Trophoblast cell (in vitro differentiated cells and primary cell): ENCODE measurements around the gene TACSTD2.
"Not testable (repeated sequence)": the region's sequence is repeated elsewhere in the genome, so short reads cannot be mapped to it uniquely, and the experiment has no call there.

Source experiments
- DNase-seq, 2 donors: peaks; one replicate each; pipeline ENCODE4 v3.0.0-alpha.2; 2016
- H2AFZ ChIP-seq: 2 replicates; pipeline ENCODE4 v1.6.1; 2013; ENCODE audit warnings: low read length, moderate library complexity, mild to moderate bottlenecking; ENCODE audit not compliant: insufficient read depth, poor library complexity
- H2AK5ac ChIP-seq: 2 replicates; pipeline ENCODE4 v1.6.1; 2013; ENCODE audit warnings: mild to moderate bottlenecking, low read length
- H2BK120ac ChIP-seq: 2 replicates; pipeline ENCODE4 v1.6.1; 2013; ENCODE audit warnings: low read length, mild to moderate bottlenecking, moderate library complexity; ENCODE audit not compliant: insufficient read depth, poor library complexity
- H2BK12ac ChIP-seq: 2 replicates; pipeline ENCODE4 v1.6.1; 2013; ENCODE audit warnings: mild to moderate bottlenecking, low read length, moderate library complexity
- H2BK5ac ChIP-seq: 2 replicates; pipeline ENCODE4 v1.6.1; 2013; ENCODE audit warnings: low read length, low read depth, moderate library complexity, mild to moderate bottlenecking; ENCODE audit not compliant: poor library complexity
- H3K14ac ChIP-seq: 2 replicates; pipeline ENCODE4 v1.6.1; 2013; ENCODE audit warnings: mild to moderate bottlenecking, low read length
- H3K18ac ChIP-seq: 2 replicates; pipeline ENCODE4 v1.6.1; 2013; ENCODE audit warnings: mild to moderate bottlenecking, low read length
- H3K23ac ChIP-seq: 2 replicates; pipeline ENCODE4 v1.6.1; 2013; ENCODE audit warnings: low read length
- H3K27ac ChIP-seq: 2 replicates; pipeline ENCODE4 v1.5.1; 2013; ENCODE audit warnings: low read depth, mild to moderate bottlenecking, inconsistent platforms, low read length, moderate library complexity
- H3K27me3 ChIP-seq: 2 replicates; pipeline ENCODE4 v1.6.1; 2013; ENCODE audit warnings: inconsistent platforms, mild to moderate bottlenecking, low read length, moderate library complexity; ENCODE audit not compliant: insufficient read depth
- H3K36me3 ChIP-seq, 2 experiments: 1 replicate in 1 of 2; 2 replicates in 1 of 2; pipeline ENCODE4 v1.6.1; 2013; ENCODE audit warnings: low read length in 2 of 2, mild to moderate bottlenecking in 2 of 2, moderate library complexity in 1 of 2; ENCODE audit not compliant: insufficient read depth in 2 of 2, control insufficient read depth in 1 of 2
- H3K4ac ChIP-seq: 2 replicates; pipeline ENCODE4 v1.6.1; 2013; ENCODE audit warnings: low read depth, mild to moderate bottlenecking, low read length, moderate library complexity
- H3K4me1 ChIP-seq, 2 experiments: 1 replicate in 1 of 2; 2 replicates in 1 of 2; pipeline ENCODE4 v1.6.1; 2013; ENCODE audit warnings: low read length in 2 of 2, mild to moderate bottlenecking in 2 of 2, moderate library complexity in 1 of 2; ENCODE audit not compliant: insufficient read depth in 2 of 2, control insufficient read depth in 1 of 2
- H3K4me2 ChIP-seq: 2 replicates; pipeline ENCODE4 v1.6.1; 2013; ENCODE audit warnings: inconsistent platforms, mild to moderate bottlenecking, low read length, moderate library complexity
- H3K4me3 ChIP-seq: 2 replicates; pipeline ENCODE4 v1.5.1; 2013; ENCODE audit warnings: mild to moderate bottlenecking, low read depth, low read length, inconsistent platforms
- H3K79me1 ChIP-seq: one replicate; pipeline ENCODE4 v1.6.1; 2013; ENCODE audit warnings: low read length
- H3K79me2 ChIP-seq: 2 replicates; pipeline ENCODE4 v1.6.1; 2013; ENCODE audit warnings: low read length, mild to moderate bottlenecking; ENCODE audit not compliant: control insufficient read depth, insufficient read depth, poor library complexity
- H3K9ac ChIP-seq: 2 replicates; pipeline ENCODE4 v1.6.1; 2013; ENCODE audit warnings: mild to moderate bottlenecking, low read length
- H3K9me3 ChIP-seq: 2 replicates; pipeline ENCODE4 v1.6.1; 2013; ENCODE audit warnings: low read depth, mild to moderate bottlenecking, control low read depth, inconsistent platforms, low read length; ENCODE audit not compliant: insufficient read depth
- H4K12ac ChIP-seq: 2 replicates; pipeline ENCODE4 v1.6.1; 2013; ENCODE audit warnings: low read depth, mild to moderate bottlenecking, low read length, moderate library complexity
- H4K8ac ChIP-seq: 2 replicates; pipeline ENCODE4 v1.6.1; 2013; ENCODE audit warnings: low read depth, mild to moderate bottlenecking, low read length, moderate library complexity
- H4K91ac ChIP-seq: one replicate; pipeline ENCODE4 v1.6.1; 2013; ENCODE audit warnings: low read depth, mild to moderate bottlenecking, low read length, moderate library complexity
- WGBS: extraction: QIAGEN DNeasy Blood & Tissue Kit; methylation state at CpG from one replicate; pipeline ENCODE4 v1.1.7; 2013; ENCODE audit warnings: missing lambda C conversion rate; ENCODE audit not compliant: insufficient read length, insufficient coverage; ENCODE audit errors: extremely low coverage; 5-methylcytosine and 5-hydroxymethylcytosine counted together

The TACSTD2 gene

GRCh38 chr1:58563715-58564114, 13.3 kb downstream of the TACSTD2 start:
- H3K27ac ChIP-seq, H3K4me2 ChIP-seq, H3K9me3 ChIP-seq, H3K14ac ChIP-seq, H2AK5ac ChIP-seq, H2BK120ac ChIP-seq, H3K18ac ChIP-seq, H2BK12ac ChIP-seq, H2BK5ac ChIP-seq, H4K91ac ChIP-seq, H3K79me2 ChIP-seq, H3K4me3 ChIP-seq, H3K9ac ChIP-seq, H3K27me3 ChIP-seq, H4K8ac ChIP-seq, H3K4me1 ChIP-seq, H3K4ac ChIP-seq, H3K79me1 ChIP-seq, H3K36me3 ChIP-seq, H2AFZ ChIP-seq, H3K23ac ChIP-seq, H4K12ac ChIP-seq, DNase-seq: not testable (repeated sequence)
- no CpG with 5 or more reads among the region's 1 CpG for WGBS

DNA sequence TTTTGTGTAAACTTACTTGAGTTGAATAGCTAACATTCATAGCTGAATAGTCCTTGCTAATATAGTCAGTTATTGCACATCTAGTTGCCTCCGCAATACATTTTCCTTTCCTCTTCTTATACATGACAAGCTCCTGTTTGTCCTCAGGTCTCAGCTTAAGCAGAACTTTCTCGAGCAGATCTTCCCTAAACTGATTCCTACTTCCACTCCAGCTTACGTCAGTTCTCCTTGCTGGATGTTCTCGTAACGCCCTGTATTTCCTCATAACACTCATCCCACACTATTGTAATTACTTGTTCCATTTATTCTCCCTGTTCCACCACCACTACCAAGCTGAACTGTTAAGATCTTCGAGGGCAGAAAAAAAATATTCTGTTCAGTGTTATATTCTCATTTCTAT, 15.4 kb downstream of the TACSTD2 start:
- Histone ChIP-seq H2AFZ (no peak overlapping the region), H3K4ac (no peak overlapping the region), H3K4me2 (no peak overlapping the region), H3K14ac (no peak overlapping the region), H3K27ac (no peak overlapping the region), H3K18ac (no peak overlapping the region), H3K4me3 (no peak overlapping the region), H2BK12ac (no peak overlapping the region), H4K91ac (no peak overlapping the region), H2AK5ac (no peak overlapping the region), H2BK5ac (no peak overlapping the region), H3K23ac (no peak overlapping the region), H3K4me1 (no peaks in the 10 kb centered on the region), H3K27me3 (no peaks in the 10 kb centered on the region), H4K8ac (no peak overlapping the region), H3K79me1 (no peaks in the 10 kb centered on the region), H3K9ac (no peak overlapping the region), H2BK120ac (no peak overlapping the region), H3K36me3 (no peaks in the 10 kb centered on the region), H4K12ac (no peak overlapping the region), H3K9me3 (no peaks in the 10 kb centered on the region), H3K79me2 (no peaks in the 10 kb centered on the region)
- no CpG with 5 or more reads among the region's 6 CpGs for WGBS
- DNase-seq, result no peak

GRCh38 chr1:58555393-58555792, 21.7 kb downstream of the TACSTD2 start:
- Histone ChIP-seq H3K4ac (no peak overlapping the region), H3K9me3 (no peaks in the 10 kb centered on the region), H2BK120ac (no peak overlapping the region), H3K18ac (no peak overlapping the region), H2AK5ac (no peak overlapping the region), H4K12ac (no peak overlapping the region), H3K36me3 (no peaks in the 10 kb centered on the region), H3K4me1 (no peaks in the 10 kb centered on the region), H3K79me2 (no peaks in the 10 kb centered on the region), H2BK12ac (no peak overlapping the region), H2AFZ (no peak overlapping the region), H3K23ac (no peak overlapping the region), H3K27ac (no peak overlapping the region), H2BK5ac (no peak overlapping the region), H4K8ac (no peak overlapping the region), H3K79me1 (no peaks in the 10 kb centered on the region), H3K27me3 (no peaks in the 10 kb centered on the region), H3K4me2 (no peak overlapping the region), H3K9ac (no peak overlapping the region), H4K91ac (no peak overlapping the region), H3K4me3 (no peak overlapping the region), H3K14ac (no peak overlapping the region)
- no CpG with 5 or more reads among the region's 1 CpG for WGBS
- DNase-seq, result no peak

GRCh38 chr1:58551186-58552140, 25.6 kb downstream of the TACSTD2 start:
- Histone ChIP-seq H3K36me3 (no peaks in the 10 kb centered on the region), H3K79me2 (no peaks in the 10 kb centered on the region), H2BK120ac (no peak overlapping the region), H3K9ac (no peak overlapping the region), H2BK5ac (no peak overlapping the region), H3K14ac (no peak overlapping the region), H3K23ac (no peak overlapping the region), H3K27me3 (no peaks in the 10 kb centered on the region), H3K4ac (no peak overlapping the region), H4K91ac (no peak overlapping the region), H2AK5ac (no peak overlapping the region), H3K4me1 (no peaks in the 10 kb centered on the region), H2AFZ (no peak overlapping the region), H2BK12ac (no peak overlapping the region), H3K18ac (no peak overlapping the region), H4K12ac (no peak overlapping the region), H3K79me1 (peaks cover under 1% of the 10 kb centered on the region), H4K8ac (no peak overlapping the region), H3K27ac (no peak overlapping the region), H3K9me3 (no peaks in the 10 kb centered on the region), H3K4me3 (no peak overlapping the region), H3K4me2 (no peak overlapping the region)
- WGBS, result no CpG with 5 or more reads among the region's 9 CpGs
- no peak for DNase-seq
